AG09319 (cell line): Measurements from ENCODE around the gene TNKS1BP1.

Experiments
- DNase-seq: peaks from one replicate; pipeline ENCODE4 v3.0.0-alpha.2; 2010; ENCODE audit warnings: low read depth; ENCODE audit errors: extremely low read depth
- TF ChIP-seq, protein P1 (sequence below): IDR thresholded peaks from 2 replicates; pipeline ENCODE4 v1.5.1; 2011; ENCODE audit warnings: low read depth, mild to moderate bottlenecking, inconsistent platforms, low read length, moderate library complexity

TNKS1BP1 gene

DNA sequence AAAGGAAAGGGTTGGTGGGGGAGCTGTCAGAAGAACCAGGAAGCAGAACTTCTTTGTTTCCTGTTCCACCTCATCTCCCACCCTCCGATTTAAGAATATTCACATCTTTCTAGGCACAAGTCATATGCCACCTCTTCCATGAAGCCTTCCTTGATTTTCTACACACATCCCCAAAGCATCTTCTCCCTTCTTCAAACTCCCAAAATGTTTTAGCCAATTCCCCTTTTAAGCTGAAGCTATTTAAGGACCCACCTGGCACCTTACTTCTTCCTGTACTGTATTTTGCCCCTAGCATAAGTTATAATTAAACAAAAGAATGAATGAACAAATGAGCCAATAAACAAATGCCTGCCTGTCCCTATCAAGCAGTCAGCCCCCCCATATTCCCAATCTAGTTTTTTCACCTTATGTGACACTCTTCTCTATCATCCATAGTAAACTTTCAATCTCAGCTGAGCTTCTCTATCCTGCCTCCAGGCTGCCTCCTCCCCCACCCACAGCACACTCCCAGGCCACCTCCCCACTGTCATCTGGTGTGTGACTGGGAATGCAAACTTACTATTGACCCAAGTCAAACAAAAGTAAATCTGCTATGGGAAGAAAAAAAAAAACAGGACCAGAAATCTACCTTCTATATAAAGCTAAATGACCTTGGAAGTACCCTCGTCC, 3.9 kb downstream of the TNKS1BP1 start:
- TF ChIP-seq, protein P1, sequence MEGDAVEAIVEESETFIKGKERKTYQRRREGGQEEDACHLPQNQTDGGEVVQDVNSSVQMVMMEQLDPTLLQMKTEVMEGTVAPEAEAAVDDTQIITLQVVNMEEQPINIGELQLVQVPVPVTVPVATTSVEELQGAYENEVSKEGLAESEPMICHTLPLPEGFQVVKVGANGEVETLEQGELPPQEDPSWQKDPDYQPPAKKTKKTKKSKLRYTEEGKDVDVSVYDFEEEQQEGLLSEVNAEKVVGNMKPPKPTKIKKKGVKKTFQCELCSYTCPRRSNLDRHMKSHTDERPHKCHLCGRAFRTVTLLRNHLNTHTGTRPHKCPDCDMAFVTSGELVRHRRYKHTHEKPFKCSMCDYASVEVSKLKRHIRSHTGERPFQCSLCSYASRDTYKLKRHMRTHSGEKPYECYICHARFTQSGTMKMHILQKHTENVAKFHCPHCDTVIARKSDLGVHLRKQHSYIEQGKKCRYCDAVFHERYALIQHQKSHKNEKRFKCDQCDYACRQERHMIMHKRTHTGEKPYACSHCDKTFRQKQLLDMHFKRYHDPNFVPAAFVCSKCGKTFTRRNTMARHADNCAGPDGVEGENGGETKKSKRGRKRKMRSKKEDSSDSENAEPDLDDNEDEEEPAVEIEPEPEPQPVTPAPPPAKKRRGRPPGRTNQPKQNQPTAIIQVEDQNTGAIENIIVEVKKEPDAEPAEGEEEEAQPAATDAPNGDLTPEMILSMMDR, result no peak
- no peak for DNase-seq

DNA sequence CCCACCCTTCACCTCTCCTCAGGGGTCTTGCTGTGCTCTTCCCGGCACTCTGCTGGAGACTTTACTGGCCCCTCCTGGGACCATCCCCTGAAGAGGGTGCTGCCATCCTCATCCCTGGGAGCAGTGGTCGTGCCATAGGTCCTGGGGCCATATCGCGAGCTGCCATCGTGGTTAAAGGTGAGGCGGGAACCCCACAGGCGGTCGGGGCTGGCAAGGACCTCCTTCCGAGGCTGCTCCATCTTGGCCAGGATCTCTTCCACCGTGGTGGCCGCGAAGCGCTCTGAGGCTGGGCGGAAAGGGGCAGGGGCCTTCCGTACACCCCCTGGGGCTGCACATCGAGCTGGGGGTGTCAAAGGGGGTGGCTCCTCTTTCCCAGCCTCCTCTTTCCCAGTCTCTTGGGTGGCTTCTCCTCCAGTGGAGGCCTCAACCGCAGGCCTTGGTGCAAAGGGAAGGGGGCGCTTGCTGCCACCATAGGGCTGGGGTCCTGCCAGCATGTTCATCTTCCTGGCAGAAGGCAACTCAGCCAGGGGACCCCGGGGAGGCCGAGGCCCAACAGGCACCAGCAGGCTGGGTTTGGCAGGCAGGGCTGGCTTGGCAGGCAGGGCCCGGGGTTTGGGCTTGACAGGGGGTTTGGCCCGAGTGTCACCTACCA, 4.6 kb downstream of the TNKS1BP1 start:
- TF ChIP-seq, protein P1, result no peak
- no peak for DNase-seq

DNA sequence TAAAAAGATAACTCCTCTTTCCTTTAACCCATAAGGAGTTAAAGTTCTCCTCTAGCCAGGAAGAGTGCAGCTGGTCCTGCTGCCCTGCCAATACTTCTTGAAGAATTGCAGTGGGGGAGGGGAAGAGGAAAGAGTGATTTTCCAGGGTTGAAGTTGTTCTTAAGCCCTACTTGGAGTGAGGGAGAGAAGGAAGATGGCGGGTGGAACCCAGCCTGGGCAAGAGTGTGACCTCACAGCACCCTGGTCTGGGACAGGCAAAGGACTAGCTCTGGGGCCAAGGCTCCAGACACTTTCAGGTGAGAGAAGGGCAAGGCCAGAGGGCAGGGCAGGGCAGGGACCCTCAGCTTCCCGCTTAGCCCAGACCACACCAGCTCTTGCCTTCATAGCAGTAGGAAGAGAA, 6.6 kb downstream of the TNKS1BP1 start:
- TF ChIP-seq, protein P1, result no peak
- DNase-seq, result no peak

DNA sequence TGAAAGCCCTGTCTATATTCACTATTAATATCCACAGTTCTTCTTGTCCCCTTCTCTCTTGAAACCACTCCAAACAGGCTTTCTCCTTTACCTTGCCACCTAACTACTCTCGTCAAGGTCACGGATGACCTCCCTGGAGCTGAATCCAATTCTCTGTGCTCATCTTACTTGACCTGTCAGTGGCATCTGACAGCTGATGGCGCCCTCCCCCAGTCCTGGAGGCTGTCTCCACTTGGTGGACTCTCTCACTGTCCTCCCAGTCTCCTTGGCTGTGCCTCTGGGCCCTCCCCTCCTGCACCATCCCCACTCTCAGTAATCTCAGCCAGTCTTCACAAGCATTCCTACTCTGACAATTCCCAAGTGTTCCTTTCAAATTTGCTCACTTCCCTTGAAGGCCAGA, 8.7 kb downstream of the TNKS1BP1 start:
- TF ChIP-seq, protein P1, result no peak
- no peak for DNase-seq

DNA sequence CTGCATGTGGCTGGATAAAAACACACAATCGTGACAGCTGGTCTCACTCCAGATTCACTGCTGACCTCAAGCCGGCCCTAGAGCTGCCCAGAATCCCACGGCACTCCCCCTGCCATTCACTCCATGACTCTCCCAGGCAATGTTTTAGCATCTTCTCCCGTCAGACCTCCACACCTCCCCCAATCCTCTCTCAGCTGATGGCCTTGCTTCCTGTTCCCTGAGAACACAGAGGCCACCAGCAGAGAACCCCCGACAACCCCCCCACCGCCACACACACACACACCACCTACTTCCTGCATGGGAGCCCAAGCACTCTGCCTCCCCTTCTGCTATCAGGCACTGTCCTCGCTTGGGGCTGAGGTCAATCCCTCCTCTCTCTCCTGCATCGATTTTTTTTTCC, 9.3 kb downstream of the TNKS1BP1 start:
- DNase-seq, result no peak
- TF ChIP-seq, protein P1, result no peak

DNA sequence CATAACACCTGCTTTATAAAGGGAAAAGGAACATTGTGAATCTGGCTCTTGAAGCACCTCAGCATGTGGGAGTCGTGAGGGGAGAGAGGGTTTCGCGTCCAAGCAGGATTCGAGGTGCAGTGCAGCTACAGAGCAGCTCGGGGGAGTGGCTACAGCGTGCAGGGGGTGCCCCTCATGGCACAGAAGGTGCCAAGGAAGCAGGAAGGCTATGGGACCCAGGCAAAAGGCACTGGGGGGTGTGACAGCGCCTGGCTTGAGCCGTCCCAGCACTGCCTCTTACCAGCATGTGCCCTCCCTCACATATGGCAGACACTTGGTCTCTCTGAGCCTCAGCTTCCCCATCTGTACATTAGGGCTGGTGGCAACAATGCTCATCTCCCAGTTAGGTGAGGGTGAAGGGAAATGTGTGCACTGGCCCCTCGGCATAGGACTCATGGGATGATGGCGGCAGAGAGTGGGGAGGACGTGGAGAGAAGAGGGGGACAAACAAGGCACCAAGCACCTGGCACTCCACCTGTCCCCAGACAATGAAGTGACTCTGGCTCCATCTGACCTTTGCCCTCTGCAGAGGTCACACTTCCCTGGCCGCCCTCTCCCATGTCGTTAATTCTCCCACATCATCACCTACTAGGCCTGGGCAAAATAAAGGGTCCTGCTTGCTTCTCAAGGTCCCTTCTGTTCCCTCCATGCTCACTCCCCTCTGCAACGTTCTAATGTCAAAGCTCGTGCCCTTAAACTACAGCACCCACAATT, 10.4 kb downstream of the TNKS1BP1 start:
- TF ChIP-seq, protein P1, result no peak
- no peak for DNase-seq

DNA sequence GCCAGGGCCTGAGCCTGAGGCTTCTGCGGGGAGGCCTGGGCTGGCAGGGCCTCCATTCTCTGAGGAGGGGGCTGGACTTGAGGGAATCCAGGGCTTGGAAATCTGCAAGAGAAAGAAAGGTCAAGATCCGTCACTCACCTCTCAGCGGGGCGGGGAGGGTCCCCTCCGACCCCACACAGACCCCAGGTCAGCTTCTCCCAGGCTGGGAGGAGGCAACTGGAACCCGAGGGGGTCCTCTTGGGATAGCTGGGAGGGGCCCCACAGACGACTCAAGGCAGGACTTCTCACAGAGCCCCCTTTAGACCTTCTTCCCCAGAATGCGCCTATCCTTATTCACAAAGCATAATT, 11.0 kb downstream of the TNKS1BP1 start:
- no peak for DNase-seq
- TF ChIP-seq, protein P1, result no peak
